HG03558 (cell line): Measurements from ENCODE around the gene GANAB.
"Not testable (repeated sequence)": the region's sequence is repeated elsewhere in the genome, so short reads cannot be mapped to it uniquely, and the experiment has no call there.

Experiments
- ATAC-seq: cut with Tn5 transposase; IDR thresholded peaks from one replicate; pipeline ENCODE4 v1.9.1; 2021; ENCODE audit warnings: moderate number of reproducible peaks; ENCODE audit not compliant: unreplicated experiment; ENCODE audit errors: extremely low read depth

The GANAB gene

GRCh38 chr11:62603072-62603408, 43.4 kb downstream of the GANAB start:
- ATAC-seq = no peak

GRCh38 chr11:62602141-62603071, 44.0 kb downstream of the GANAB start:
- ATAC-seq = no peak

GRCh38 chr11:62601372-62602140, 44.9 kb downstream of the GANAB start, which contains the start of gene MTA2:
TSS of gene MTA2 (minus strand) at chr11:62601865. CDS start at chr11:62601450, 415 bp downstream.
- peak; percentile 48 for ATAC-seq

- ATAC-seq = no peak
These were observed 45.4 kb downstream of the GANAB start for GRCh38 chr11:62601122-62601371.

- no peak for ATAC-seq
These were observed 45.9 kb downstream of the GANAB start for GRCh38 chr11:62600367-62601121.

- no peak for ATAC-seq
These were observed 46.5 kb downstream of the GANAB start for GRCh38 chr11:62599901-62600300.

GRCh38 chr11:62599069-62599696, 47.2 kb downstream of the GANAB start:
- peak; percentile 28 for ATAC-seq

- ATAC-seq = no peak
These were observed 51.3 kb downstream of the GANAB start for GRCh38 chr11:62595124-62595523.

- ATAC-seq = no peak
These were observed 52.9 kb downstream of the GANAB start for GRCh38 chr11:62593434-62594044.

GRCh38 chr11:62592989-62593421, 53.4 kb downstream of the GANAB start:
- no peak for ATAC-seq

GRCh38 chr11:62592146-62592815, 54.1 kb downstream of the GANAB start:
- ATAC-seq = no peak

GRCh38 chr11:62591448-62592145, 54.8 kb downstream of the GANAB start, which contains the start of gene TUT1:
TSS of gene TUT1 (minus strand) at chr11:62591523. CDS start at chr11:62591485, 38 bp downstream.
- ATAC-seq = peak; percentile 73

GRCh38 chr11:62588966-62589637, 57.3 kb downstream of the GANAB start:
- no peak for ATAC-seq

GRCh38 chr11:62585356-62585755, 61.1 kb downstream of the GANAB start:
- ATAC-seq = not testable (repeated sequence)

- ATAC-seq = not testable (repeated sequence)
These were observed 64.7 kb downstream of the GANAB start for GRCh38 chr11:62581735-62582134.

GRCh38 chr11:62580959-62581715, 65.3 kb downstream of the GANAB start:
- no peak for ATAC-seq

- ATAC-seq = no peak
These were observed 67.2 kb downstream of the GANAB start for GRCh38 chr11:62579252-62579651.
